ENCODE data around the gene DEPDC4. TPM values are rescaled to one million over a fixed set of nuclear protein-coding genes. Genes with fewer than 3 reads are reported as not detected.
"Not testable (repeated sequence)": the region's sequence is repeated elsewhere in the genome, so short reads cannot be mapped to it uniquely, and the experiment has no call there.

DEPDC4 gene
- total RNA-seq, 3 donors from 2014 or later (not counting 1 experiment from before 2014, with no cell fraction given): 0.16 TPM; not detected in 2

- TF ChIP-seq CTCF (IDR thresholded peaks at IDR 0.05): no peak
- Histone ChIP-seq H3K4me1 (ENCODE audit: control insufficient read depth, insufficient read depth, low read length) (no peaks in the 10 kb centered on the region), H3K9me3 (ENCODE audit: control insufficient read depth, insufficient read depth, low read length) (no peaks in the 10 kb centered on the region), H3K27ac (ENCODE audit: low read length) (no peak overlapping the region), H3K4me3 (ENCODE audit: low read length) (no peak overlapping the region), H3K36me3 (ENCODE audit: control insufficient read depth, insufficient read depth, low read length) (peaks cover 7% of the 10 kb centered on the region), H3K27me3 (ENCODE audit: control insufficient read depth, insufficient read depth, low read length) (no peaks in the 10 kb centered on the region)
- intact Hi-C loops (cut with micrococcal nuclease): loop anchor here (5.0 to 10.0 kb wide), 2 partner anchors 172 to 445 kb away; no protein-coding TSS in a partner anchor
- no peak overlapping the region for H3K27ac Mint-ChIP-seq
- H3K27me3 Mint-ChIP-seq (ENCODE audit: low read depth in 2 of 2): no peaks in the 10 kb centered on the region
- H3K36me3 Mint-ChIP-seq: no peaks in the 10 kb centered on the region
- ATAC-seq: no peak
- no peaks in the 10 kb centered on the region for H3K4me1 Mint-ChIP-seq
- no peak for DNase-seq
- no peak overlapping the region for H3K4me3 Mint-ChIP-seq
- no peaks in the 10 kb centered on the region for H3K9me3 Mint-ChIP-seq
- 96% methylated on average over 2 of the region's 4 CpGs for WGBS (ENCODE audit: insufficient coverage)
Observed at GRCh38 chr12:100229876-100230275, 37.0 kb downstream of the DEPDC4 start.

GRCh38 chr12:100229036-100229635 lies 37.7 kb downstream of the DEPDC4 start:
- Mint-ChIP-seq H3K4me1 (no peaks in the 10 kb centered on the region), H3K27me3 (ENCODE audit: low read depth in 2 of 2) (no peaks in the 10 kb centered on the region), H3K36me3 (no peaks in the 10 kb centered on the region), H3K27ac (no peak overlapping the region), H3K9me3 (no peaks in the 10 kb centered on the region), H3K4me3 (no peak overlapping the region)
- ATAC-seq (no peak), DNase-seq (no peak)
- Histone ChIP-seq H3K36me3 (ENCODE audit: control insufficient read depth, insufficient read depth, low read length) (peaks cover 13% of the 10 kb centered on the region), H3K27ac (ENCODE audit: low read length) (no peak overlapping the region), H3K27me3 (ENCODE audit: control insufficient read depth, insufficient read depth, low read length) (no peaks in the 10 kb centered on the region), H3K4me1 (ENCODE audit: control insufficient read depth, insufficient read depth, low read length) (no peaks in the 10 kb centered on the region), H3K9me3 (ENCODE audit: control insufficient read depth, insufficient read depth, low read length) (no peaks in the 10 kb centered on the region), H3K4me3 (ENCODE audit: low read length) (no peak overlapping the region)
- intact Hi-C loops (cut with micrococcal nuclease): no loop called here
- WGBS (ENCODE audit: insufficient coverage): 98% methylated on average over 5 of the region's 5 CpGs
- TF ChIP-seq CTCF (IDR thresholded peaks at IDR 0.05): no peak

- Histone ChIP-seq H3K27me3 (ENCODE audit: control insufficient read depth, insufficient read depth, low read length) (no peaks in the 10 kb centered on the region), H3K4me1 (ENCODE audit: control insufficient read depth, insufficient read depth, low read length) (no peaks in the 10 kb centered on the region), H3K36me3 (ENCODE audit: control insufficient read depth, insufficient read depth, low read length) (peaks cover 36% of the 10 kb centered on the region), H3K4me3 (ENCODE audit: low read length) (no peak overlapping the region), H3K27ac (ENCODE audit: low read length) (no peak overlapping the region), H3K9me3 (ENCODE audit: control insufficient read depth, insufficient read depth, low read length) (no peaks in the 10 kb centered on the region)
- no peaks in the 10 kb centered on the region for H3K27me3 Mint-ChIP-seq (ENCODE audit: low read depth in 2 of 2)
- H3K36me3 Mint-ChIP-seq: peaks cover 5% of the 10 kb centered on the region
- TF ChIP-seq CTCF (IDR thresholded peaks at IDR 0.05): no peak
- intact Hi-C loops (cut with micrococcal nuclease): no loop called here
- ATAC-seq (no peak), DNase-seq (no peak)
- H3K27ac Mint-ChIP-seq: no peak overlapping the region
- no peaks in the 10 kb centered on the region for H3K4me1 Mint-ChIP-seq
- no peaks in the 10 kb centered on the region for H3K9me3 Mint-ChIP-seq
- H3K4me3 Mint-ChIP-seq: no peak overlapping the region
Observed at GRCh38 chr12:100225491-100225890, 41.4 kb downstream of the DEPDC4 start.

- WGBS (ENCODE audit: insufficient coverage): 97% methylated on average over 6 of the region's 6 CpGs
- H3K36me3 Mint-ChIP-seq: not testable (repeated sequence)
- H3K36me3 ChIP-seq (ENCODE audit: control insufficient read depth, insufficient read depth, low read length): peaks cover 61% of the 10 kb centered on the region
Observed at GRCh38 chr12:100222173-100222572, 44.7 kb downstream of the DEPDC4 start.

More at GRCh38 chr12:100222173-100222572, 44.7 kb downstream of the DEPDC4 start:
- H3K4me3 ChIP-seq (ENCODE audit: low read length); H3K9me3 Mint-ChIP-seq; H3K4me1 ChIP-seq (ENCODE audit: control insufficient read depth, insufficient read depth, low read length); H3K9me3 ChIP-seq (ENCODE audit: control insufficient read depth, insufficient read depth, low read length); DNase-seq; ATAC-seq; H3K27me3 Mint-ChIP-seq (ENCODE audit: low read depth in 2 of 2); H3K4me1 Mint-ChIP-seq; intact Hi-C loops (cut with micrococcal nuclease); H3K27ac Mint-ChIP-seq; H3K27ac ChIP-seq (ENCODE audit: low read length); H3K4me3 Mint-ChIP-seq; H3K27me3 ChIP-seq (ENCODE audit: control insufficient read depth, insufficient read depth, low read length): not testable (repeated sequence)

Data from natural killer cell (primary cell).